Peyer's patch (tissue), 4 donors: ENCODE measurements around the gene PTPRM.

Source experiments
- CTCF ChIP-seq, 6 experiments: fragments of 450-650 bp in 4 of 6; fragments of 200-600 bp in 2 of 6; sonication (generic) in 1 of 6; IDR thresholded peaks; one replicate each; pipeline ENCODE4 v1.5.1; 2017 to 2019; ENCODE audit warnings: antibody characterized with exemption in 6 of 6, mild to moderate bottlenecking in 3 of 6, moderate library complexity in 1 of 6
- POLR2A ChIP-seq, 2 donors: fragments of 450-650 bp; IDR thresholded peaks; one replicate each; pipeline ENCODE4 v1.5.1; 2017; ENCODE audit warnings: antibody characterized with exemption in 2 of 2, mild to moderate bottlenecking in 2 of 2, moderate library complexity in 2 of 2

GRCh38 chr18:8208716-8209115 lies 641.6 kb downstream of the PTPRM start:
- TF ChIP-seq CTCF (IDR thresholded peaks at IDR 0.05) (no peak), POLR2A (IDR thresholded peaks at IDR 0.05) (no peak)
